ENCODE measurements around the gene GALC.

DNA sequence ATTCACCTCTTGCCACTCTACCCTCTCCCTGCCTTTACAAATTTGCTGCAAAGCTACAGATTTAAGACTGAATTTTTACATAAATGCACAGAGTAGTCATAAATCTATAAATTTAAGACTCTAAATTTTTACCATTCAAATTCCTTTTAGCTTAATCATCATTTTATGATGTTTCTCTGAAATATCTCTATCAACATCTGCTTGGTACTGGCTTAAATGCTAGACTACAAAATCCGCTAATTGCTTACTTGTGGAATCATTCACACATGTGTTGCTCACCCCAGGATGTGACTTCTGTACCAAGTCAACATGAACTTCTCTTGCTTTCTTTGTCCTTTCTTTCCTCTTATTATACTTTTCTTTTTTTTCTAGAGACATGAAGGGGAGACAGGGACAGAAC is 109.2 kb downstream of the GALC start:
- TF ChIP-seq EP300 (conservative IDR thresholded peaks at IDR 0.05; ENCODE audit: poor library complexity, severe bottlenecking): no peak
- no peak for TF ChIP-seq EZH2 (IDR thresholded peaks at IDR 0.05; ENCODE audit: borderline replicate concordance, insufficient read depth, low read length, poor library complexity, severe bottlenecking)
- TF ChIP-seq, protein P1, sequence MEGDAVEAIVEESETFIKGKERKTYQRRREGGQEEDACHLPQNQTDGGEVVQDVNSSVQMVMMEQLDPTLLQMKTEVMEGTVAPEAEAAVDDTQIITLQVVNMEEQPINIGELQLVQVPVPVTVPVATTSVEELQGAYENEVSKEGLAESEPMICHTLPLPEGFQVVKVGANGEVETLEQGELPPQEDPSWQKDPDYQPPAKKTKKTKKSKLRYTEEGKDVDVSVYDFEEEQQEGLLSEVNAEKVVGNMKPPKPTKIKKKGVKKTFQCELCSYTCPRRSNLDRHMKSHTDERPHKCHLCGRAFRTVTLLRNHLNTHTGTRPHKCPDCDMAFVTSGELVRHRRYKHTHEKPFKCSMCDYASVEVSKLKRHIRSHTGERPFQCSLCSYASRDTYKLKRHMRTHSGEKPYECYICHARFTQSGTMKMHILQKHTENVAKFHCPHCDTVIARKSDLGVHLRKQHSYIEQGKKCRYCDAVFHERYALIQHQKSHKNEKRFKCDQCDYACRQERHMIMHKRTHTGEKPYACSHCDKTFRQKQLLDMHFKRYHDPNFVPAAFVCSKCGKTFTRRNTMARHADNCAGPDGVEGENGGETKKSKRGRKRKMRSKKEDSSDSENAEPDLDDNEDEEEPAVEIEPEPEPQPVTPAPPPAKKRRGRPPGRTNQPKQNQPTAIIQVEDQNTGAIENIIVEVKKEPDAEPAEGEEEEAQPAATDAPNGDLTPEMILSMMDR (IDR thresholded peaks at IDR 0.05; ENCODE audit: poor library complexity, severe bottlenecking): no peak
- TF ChIP-seq, protein P2, sequence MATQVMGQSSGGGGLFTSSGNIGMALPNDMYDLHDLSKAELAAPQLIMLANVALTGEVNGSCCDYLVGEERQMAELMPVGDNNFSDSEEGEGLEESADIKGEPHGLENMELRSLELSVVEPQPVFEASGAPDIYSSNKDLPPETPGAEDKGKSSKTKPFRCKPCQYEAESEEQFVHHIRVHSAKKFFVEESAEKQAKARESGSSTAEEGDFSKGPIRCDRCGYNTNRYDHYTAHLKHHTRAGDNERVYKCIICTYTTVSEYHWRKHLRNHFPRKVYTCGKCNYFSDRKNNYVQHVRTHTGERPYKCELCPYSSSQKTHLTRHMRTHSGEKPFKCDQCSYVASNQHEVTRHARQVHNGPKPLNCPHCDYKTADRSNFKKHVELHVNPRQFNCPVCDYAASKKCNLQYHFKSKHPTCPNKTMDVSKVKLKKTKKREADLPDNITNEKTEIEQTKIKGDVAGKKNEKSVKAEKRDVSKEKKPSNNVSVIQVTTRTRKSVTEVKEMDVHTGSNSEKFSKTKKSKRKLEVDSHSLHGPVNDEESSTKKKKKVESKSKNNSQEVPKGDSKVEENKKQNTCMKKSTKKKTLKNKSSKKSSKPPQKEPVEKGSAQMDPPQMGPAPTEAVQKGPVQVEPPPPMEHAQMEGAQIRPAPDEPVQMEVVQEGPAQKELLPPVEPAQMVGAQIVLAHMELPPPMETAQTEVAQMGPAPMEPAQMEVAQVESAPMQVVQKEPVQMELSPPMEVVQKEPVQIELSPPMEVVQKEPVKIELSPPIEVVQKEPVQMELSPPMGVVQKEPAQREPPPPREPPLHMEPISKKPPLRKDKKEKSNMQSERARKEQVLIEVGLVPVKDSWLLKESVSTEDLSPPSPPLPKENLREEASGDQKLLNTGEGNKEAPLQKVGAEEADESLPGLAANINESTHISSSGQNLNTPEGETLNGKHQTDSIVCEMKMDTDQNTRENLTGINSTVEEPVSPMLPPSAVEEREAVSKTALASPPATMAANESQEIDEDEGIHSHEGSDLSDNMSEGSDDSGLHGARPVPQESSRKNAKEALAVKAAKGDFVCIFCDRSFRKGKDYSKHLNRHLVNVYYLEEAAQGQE (IDR thresholded peaks at IDR 0.05; ENCODE audit: borderline replicate concordance): no peak
- TF ChIP-seq MXI1 (conservative IDR thresholded peaks at IDR 0.05; ENCODE audit: poor library complexity, severe bottlenecking): no peak
- TF ChIP-seq RAD21 (conservative IDR thresholded peaks at IDR 0.05): no peak
- no peak for TF ChIP-seq POLR2AphosphoS5 (IDR thresholded peaks at IDR 0.05)
- no peak for TF ChIP-seq TAF1 (IDR thresholded peaks at IDR 0.05; ENCODE audit: low read depth)
- TF ChIP-seq SMC3 (conservative IDR thresholded peaks at IDR 0.05; ENCODE audit: poor library complexity): no peak
